GM19023 (cell line): ENCODE measurements around the gene RHEB.

Experiments used
- ATAC-seq: cut with Tn5 transposase; IDR thresholded peaks from one replicate; pipeline ENCODE4 v1.9.1; 2021; ENCODE audit warnings: mild to moderate bottlenecking, moderate library complexity; ENCODE audit not compliant: unreplicated experiment

RHEB gene

DNA sequence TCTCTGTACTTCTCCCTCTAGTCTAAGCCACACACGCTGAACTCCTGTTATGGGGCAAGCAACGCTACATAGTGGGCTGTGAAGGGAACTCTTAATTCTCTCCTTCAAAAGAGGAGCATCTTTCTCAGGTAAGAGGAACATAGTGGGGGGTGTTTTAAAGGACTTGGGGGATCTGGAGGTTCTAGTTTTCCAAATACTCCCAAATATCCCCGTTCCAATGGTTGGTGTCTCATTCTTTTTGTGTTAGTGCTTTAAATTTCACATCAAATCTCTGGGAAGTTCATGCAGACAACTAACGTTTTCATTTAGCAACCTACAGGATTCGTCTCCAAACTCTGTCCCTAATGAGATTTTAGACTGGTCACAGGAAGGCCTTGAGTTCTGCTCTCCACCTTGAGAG lies 97.5 kb downstream of the RHEB start:
- no peak for ATAC-seq

- no peak for ATAC-seq
These were observed 99.6 kb downstream of the RHEB start for GRCh38 chr7:151420144-151420543.

GRCh38 chr7:151416941-151417315 lies 102.8 kb downstream of the RHEB start:
- ATAC-seq = no peak

DNA sequence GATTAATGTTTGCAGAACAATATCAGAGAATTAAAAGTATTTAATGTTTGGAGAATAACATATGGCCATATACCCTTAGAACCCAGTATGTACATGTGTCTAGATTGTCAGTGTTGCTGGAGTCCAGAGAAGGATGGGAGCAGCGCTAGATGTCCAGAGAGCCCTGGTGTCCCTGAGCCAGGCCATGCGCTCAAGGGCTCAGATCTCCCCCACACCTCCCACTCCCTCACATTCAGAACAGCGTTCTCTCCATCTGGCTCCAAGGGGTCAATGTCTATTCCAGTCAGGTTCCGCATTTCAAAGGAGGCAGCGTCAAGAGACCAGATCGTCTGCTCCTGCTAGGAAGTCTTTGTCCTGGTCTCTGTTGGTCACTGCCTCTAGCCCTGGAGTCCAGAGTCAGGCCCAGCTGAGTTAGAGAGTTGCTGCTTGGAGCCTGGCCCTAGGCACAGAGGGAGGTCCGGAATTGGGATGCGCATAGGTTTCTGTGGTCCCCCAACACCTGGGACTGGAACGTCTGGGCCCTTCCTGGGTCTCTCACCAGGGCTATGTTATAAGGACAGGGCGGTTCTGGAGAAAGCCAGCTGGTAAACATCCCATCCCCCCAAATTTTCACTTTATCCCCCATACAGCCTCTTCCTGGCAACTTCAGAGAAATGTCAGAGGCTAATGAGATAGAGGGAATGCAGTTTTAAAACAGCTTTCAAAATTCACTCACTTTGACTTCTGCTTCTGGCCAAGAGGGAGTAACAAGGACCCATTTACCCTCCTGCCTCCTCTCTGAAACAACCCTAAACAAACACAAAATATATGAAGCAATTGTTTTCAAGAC lies 103.4 kb downstream of the RHEB start:
- ATAC-seq = no peak
